Urinary bladder (tissue), 4 donors: ENCODE results near the gene VAPA. TPM values are rescaled to one million over a fixed set of nuclear protein-coding genes. Genes with fewer than 3 reads are reported as not detected.

ENCODE experiments used
- DNase-seq: peaks from one replicate; pipeline ENCODE4 v3.0.0-alpha.2; 2015; ENCODE audit errors: extremely low spot score
- H3K27ac ChIP-seq: one replicate; pipeline ENCODE4 v1.5.1; 2013; ENCODE audit warnings: low read depth, mild to moderate bottlenecking, moderate library complexity
- H3K36me3 ChIP-seq: one replicate; pipeline ENCODE4 v1.6.1; 2013; ENCODE audit warnings: mild to moderate bottlenecking, moderate library complexity; ENCODE audit not compliant: insufficient read depth
- H3K4me1 ChIP-seq: one replicate; pipeline ENCODE4 v1.6.1; 2013; ENCODE audit warnings: mild to moderate bottlenecking, moderate library complexity; ENCODE audit not compliant: insufficient read depth
- H3K4me3 ChIP-seq: one replicate; pipeline ENCODE4 v1.5.1; 2013; ENCODE audit warnings: low read depth, low read length
- WGBS: extraction: QIAGEN DNeasy Blood & Tissue Kit; methylation state at CpG from one replicate; pipeline ENCODE4 v1.1.7; 2013; 5-methylcytosine and 5-hydroxymethylcytosine counted together
- polyA plus RNA-seq: library from polyadenylated mRNA; stranded (reverse); fragments of 200-250 nt; gene quantifications from one replicate; pipeline ENCODE4 v1.2.3, GENCODE V29; 2013
- small RNA-seq: library from RNA; depleted of rRNA; stranded (forward); fragments of <200 nt; gene quantifications from one replicate; pipeline ENCODE3, GENCODE V24; 2014
- total RNA-seq: library from RNA; depleted of rRNA; stranded (reverse); fragments of >200 nt; gene quantifications from one replicate; pipeline ENCODE4 v1.2.3, GENCODE V29; 2014
- donor health status: healthy with polysubstance abuse.
- donor health status: healthy.

VAPA gene
- total and polyA plus RNA-seq, 2 donors, result 195 to 278 TPM

DNA sequence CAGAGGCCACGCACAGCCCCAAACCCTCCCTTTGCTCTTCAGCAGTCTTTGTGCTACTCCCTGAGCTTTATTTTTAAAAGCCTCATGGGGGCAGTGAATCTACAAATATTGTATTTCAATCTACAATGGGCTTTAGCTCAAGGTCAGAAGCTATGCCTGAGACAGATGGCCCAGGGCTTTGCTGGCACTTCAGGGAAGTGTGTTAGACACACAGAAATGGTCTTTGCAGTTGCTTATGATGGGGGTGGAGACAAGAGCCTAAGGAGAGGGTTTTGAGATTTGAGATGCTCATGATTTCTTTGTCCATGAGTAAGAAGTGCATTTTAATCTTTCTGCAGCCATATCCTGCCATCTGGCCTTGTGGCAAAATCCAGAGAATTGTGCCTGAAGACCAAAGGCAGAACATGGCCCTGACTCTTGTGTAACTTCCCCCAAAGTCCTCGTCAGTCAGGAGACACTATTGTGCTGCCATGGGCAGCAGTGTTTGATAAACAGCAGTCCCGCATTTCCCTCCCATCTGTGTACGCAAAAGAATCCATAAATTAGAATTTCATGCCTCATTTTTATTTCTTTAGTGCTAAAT lies 92.6 kb downstream of the VAPA start:
- Histone ChIP-seq H3K27ac (no peak overlapping the region), H3K4me1 (peaks cover 1% of the 10 kb centered on the region), H3K4me3 (no peak overlapping the region), H3K36me3 (no peaks in the 10 kb centered on the region)
- DNase-seq, result no peak
- WGBS, result 83% methylated on average over 4 of the region's 4 CpGs

DNA sequence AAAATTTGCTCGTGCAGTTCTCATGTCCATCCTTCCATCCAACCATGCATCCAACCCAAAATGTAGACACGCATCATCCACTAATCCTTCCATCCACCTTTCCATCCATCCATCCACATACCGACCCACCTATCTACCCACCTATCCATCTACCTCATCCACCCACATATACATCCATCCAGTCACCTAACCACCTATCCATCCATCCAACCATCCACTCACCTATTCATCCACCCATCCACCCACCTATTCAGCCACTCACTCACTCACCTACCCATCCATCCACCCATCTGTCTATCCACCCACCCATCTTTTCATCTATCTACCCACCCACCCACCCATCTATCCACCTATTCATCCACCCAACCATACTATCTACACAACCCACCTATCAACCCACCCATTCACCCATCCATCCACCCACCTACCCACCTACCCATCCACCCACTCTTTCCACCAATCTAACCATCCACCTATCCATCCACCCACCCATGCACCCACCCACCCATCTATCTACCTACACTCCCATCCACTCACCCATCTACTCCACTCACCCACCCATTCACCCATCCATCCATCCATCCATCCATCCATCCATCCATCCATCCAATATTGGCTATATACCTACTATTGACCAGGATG lies 94.3 kb downstream of the VAPA start:
- H3K36me3 ChIP-seq, result no peaks in the 10 kb centered on the region
- H3K4me1 ChIP-seq, result peaks cover 1% of the 10 kb centered on the region
- WGBS, result 99% methylated on average over 3 of the region's 3 CpGs
- H3K27ac ChIP-seq, result no peak overlapping the region
- no peak overlapping the region for H3K4me3 ChIP-seq
- no peak for DNase-seq

Small RNA genes within 50 kb of the gene (small RNA-seq; reads per million reads assigned to genes)
- gene RNA5SP450, result not detected

Other genes starting within 250 kb of the VAPA start
- gene RAB31, start 205.7 kb upstream of the VAPA start, total RNA-seq, result 37.1 TPM
- 77.2 TPM for gene RAB31, start 205.7 kb upstream of the VAPA start, polyA plus RNA-seq
- not detected for gene TXNDC2, start 28.0 kb upstream of the VAPA start, total RNA-seq
- 0.08 TPM for gene TXNDC2, start 28.0 kb upstream of the VAPA start, polyA plus RNA-seq